IMR-90 (cell line): ENCODE measurements around the gene PIEZO2. TPM values are rescaled to one million over a fixed set of nuclear protein-coding genes. Genes with fewer than 3 reads are reported as not detected.

Experiments used
- ATAC-seq: fragments of 200-7000 bp; cut with Tn5 transposase; 2 replicates; pipeline ENCODE4 v1.9.1; 2020; ENCODE audit warnings: low read depth, mild to moderate bottlenecking, moderate library complexity
- BruUV-seq: library from RNA; stranded (reverse); fragments of 400-500 nt; replicated peaks from 2 replicates; lab custom pipeline; 2021; lab: Mats Ljungman, UMichigan
- CTCF ChIA-PET: fragments of 300-600 bp; formaldehyde crosslinking; extraction: SDS; loops from one replicate; lab custom pipeline; 2021; ENCODE audit warnings: antibody characterized with exemption; lab: Yijun Ruan, JAX
- POLR2A ChIA-PET: fragments of 300-600 bp; sonication (Branson Sonifier 250); formaldehyde crosslinking; loops from one replicate; lab custom pipeline; 2022; ENCODE audit warnings: antibody characterized with exemption; ENCODE audit not compliant: unreplicated experiment; lab: Charles Lee
- DNase-seq: peaks from one replicate; pipeline ENCODE4 v3.0.0; 2013
- H2AFZ ChIP-seq: replicated peaks from 2 replicates; pipeline ENCODE3; 2013; ENCODE audit warnings: low read length, mild to moderate bottlenecking; ENCODE audit not compliant: poor library complexity
- H2AK5ac ChIP-seq: 2 replicates; pipeline ENCODE4 v1.6.1; 2013; ENCODE audit warnings: low read depth, low read length, inconsistent platforms
- H2AK9ac ChIP-seq: replicated peaks from 2 replicates; pipeline ENCODE3; 2013; ENCODE audit warnings: mild to moderate bottlenecking, low read depth, low read length, moderate library complexity; ENCODE audit not compliant: poor library complexity
- H2BK120ac ChIP-seq: 2 replicates; pipeline ENCODE4 v1.6.1; 2013; ENCODE audit warnings: low read depth, low read length, inconsistent platforms
- H2BK15ac ChIP-seq: 3 replicates; pipeline ENCODE4 v1.6.1; 2013; ENCODE audit warnings: low read depth, low read length, inconsistent platforms
- H2BK20ac ChIP-seq: 2 replicates; pipeline ENCODE4 v1.6.1; 2013; ENCODE audit warnings: low read depth, mild to moderate bottlenecking, inconsistent platforms, low read length, moderate library complexity
- H2BK5ac ChIP-seq: 2 replicates; pipeline ENCODE4 v1.6.1; 2013; ENCODE audit warnings: mild to moderate bottlenecking, low read depth, low read length, inconsistent platforms; ENCODE audit not compliant: poor library complexity, severe bottlenecking
- H3K14ac ChIP-seq: replicated peaks from 2 replicates; pipeline ENCODE4 v1.6.1; 2013; ENCODE audit warnings: low read depth, low read length, inconsistent platforms
- H3K18ac ChIP-seq: 2 replicates; pipeline ENCODE4 v1.6.1; 2013; ENCODE audit warnings: low read depth, low read length, control low read depth
- H3K23ac ChIP-seq: 2 replicates; pipeline ENCODE4 v1.6.1; 2013; ENCODE audit warnings: low read depth, low read length, inconsistent platforms
- H3K27ac ChIP-seq: 2 replicates; pipeline ENCODE4 v1.5.1; 2013; ENCODE audit warnings: mild to moderate bottlenecking, control low read depth, low read length; ENCODE audit not compliant: insufficient read depth
- H3K27me3 ChIP-seq: 2 replicates; pipeline ENCODE4 v1.6.1; 2013; ENCODE audit warnings: low read length; ENCODE audit not compliant: control insufficient read depth, insufficient read depth
- H3K36me3 ChIP-seq: 2 replicates; pipeline ENCODE4 v1.6.1; 2013; ENCODE audit warnings: low read length, mixed read lengths; ENCODE audit not compliant: control insufficient read depth, insufficient read depth
- H3K4ac ChIP-seq: 2 replicates; pipeline ENCODE4 v1.6.1; 2013; ENCODE audit warnings: low read depth, low read length, inconsistent platforms
- H3K4me1 ChIP-seq: 2 replicates; pipeline ENCODE4 v1.6.1; 2013; ENCODE audit warnings: low read length, mixed read lengths; ENCODE audit not compliant: control insufficient read depth, insufficient read depth
- H3K4me2 ChIP-seq: 2 replicates; pipeline ENCODE4 v1.6.1; 2013; ENCODE audit warnings: low read depth, mild to moderate bottlenecking, control low read depth, low read length, moderate library complexity
- H3K4me3 ChIP-seq: 2 replicates; pipeline ENCODE4 v1.5.1; 2013; ENCODE audit warnings: low read depth, mild to moderate bottlenecking, control low read depth, low read length, moderate library complexity; ENCODE audit not compliant: insufficient read depth
- H3K56ac ChIP-seq: 2 replicates; pipeline ENCODE4 v1.6.1; 2013; ENCODE audit warnings: low read length, inconsistent platforms; ENCODE audit not compliant: insufficient read depth; ENCODE audit errors: extremely low read depth
- H3K79me1 ChIP-seq, 2 experiments: 2 replicates each; pipeline ENCODE4 v1.6.1; 2013; ENCODE audit warnings: low read length in 2 of 2, inconsistent platforms in 1 of 2, low read depth in 1 of 2
- H3K9ac ChIP-seq: 2 replicates; pipeline ENCODE4 v1.6.1; 2013; ENCODE audit warnings: low read depth, low read length, control low read depth
- H3K9me1 ChIP-seq: 2 replicates; pipeline ENCODE4 v1.6.1; 2013; ENCODE audit warnings: low read length, inconsistent platforms; ENCODE audit not compliant: insufficient read depth
- H3K9me3 ChIP-seq: 2 replicates; pipeline ENCODE4 v1.6.1; 2013; ENCODE audit warnings: low read length; ENCODE audit not compliant: control insufficient read depth, insufficient read depth
- H4K20me1 ChIP-seq: 2 replicates; pipeline ENCODE4 v1.6.1; 2013; ENCODE audit warnings: low read length, inconsistent platforms; ENCODE audit not compliant: insufficient read depth
- H4K5ac ChIP-seq: 2 replicates; pipeline ENCODE4 v1.6.1; 2013; ENCODE audit warnings: mild to moderate bottlenecking, low read depth, low read length, control low read depth
- H4K8ac ChIP-seq, 2 experiments: 2 replicates each; pipeline ENCODE4 v1.6.1; 2013; ENCODE audit warnings: low read depth in 2 of 2, low read length in 2 of 2, control low read depth in 1 of 2, inconsistent platforms in 1 of 2
- H4K91ac ChIP-seq: 2 replicates; pipeline ENCODE4 v1.6.1; 2013; ENCODE audit warnings: low read depth, low read length, inconsistent platforms; ENCODE audit not compliant: insufficient read depth
- CEBPB ChIP-seq: IDR thresholded peaks from 2 replicates; pipeline ENCODE4 v1.6.1; 2012; ENCODE audit warnings: low read depth, low read length, improper control_type of control experiment
- CHD1 ChIP-seq: IDR thresholded peaks from 2 replicates; pipeline ENCODE4 v1.6.1; 2012; ENCODE audit warnings: low read depth, low read length, improper control_type of control experiment
- POLR2A ChIP-seq: IDR thresholded peaks from 2 replicates; pipeline ENCODE4 v1.6.1; 2012; ENCODE audit warnings: mild to moderate bottlenecking, low read depth, low read length
- RAD21 ChIP-seq: IDR thresholded peaks from 2 replicates; pipeline ENCODE4 v1.6.1; 2012; ENCODE audit warnings: low read length, improper control_type of control experiment
- SMC3 ChIP-seq: fragments of 150-350 bp; IDR thresholded peaks from 2 replicates; pipeline ENCODE4 v1.6.1; 2016; ENCODE audit warnings: low read depth, mild to moderate bottlenecking, antibody characterized with exemption, low read length, moderate library complexity
- dilution Hi-C: fragments of 300-500 bp; cut with HindIII; formaldehyde crosslinking; loops from one replicate; pipeline ENCODE4 v1.14.3; 2018; ENCODE audit warnings: low sequenced_read_pairs; ENCODE audit not compliant: unreplicated experiment
- in situ Hi-C: fragments of 300-500 bp; cut with MboI; formaldehyde crosslinking; loops from 3 replicates; pipeline ENCODE4 v1.14.3; 2019; ENCODE audit warnings: low sequenced_read_pairs, inconsistent platforms, mixed read lengths
- intact Hi-C: fragments of 100-400 bp; cut with micrococcal nuclease; formaldehyde crosslinking; loops from 2 replicates; pipeline ENCODE4 v1.10.0; 2022
- polyA plus RNA-seq, 3 experiments: library from polyadenylated mRNA; depleted of rRNA; stranded (reverse); fragments of >200 nt; gene quantifications; 2 replicates each; pipeline ENCODE4 v1.2.3, GENCODE V29; 2012; ENCODE audit warnings: low replicate concordance in 1 of 3
- total RNA-seq: library from RNA; depleted of rRNA; stranded (reverse); fragments of >200 nt; gene quantifications from 2 replicates; pipeline ENCODE4 v1.2.3, GENCODE V29; 2012

PIEZO2 gene
- total and polyA plus RNA-seq, 2 of the 4 experiments (the other 2 are of a cell fraction): 2.4 to 4.1 TPM

GRCh38 chr18:10946058-10946457 is 203.3 kb downstream of the PIEZO2 start:
- Histone ChIP-seq H3K4me3 (no peak overlapping the region), H2BK15ac (no peak overlapping the region), H3K79me1 (no peaks in the 10 kb centered on the region), H4K8ac (no peak overlapping the region), H3K27me3 (no peaks in the 10 kb centered on the region), H2AK5ac (no peak overlapping the region), H4K5ac (no peak overlapping the region), H3K36me3 (no peaks in the 10 kb centered on the region; the same call in 1 of the 2 replicates), H2BK120ac (no peak overlapping the region), H3K9ac (no peak overlapping the region), H3K4me2 (no peak overlapping the region), H4K91ac (no peak overlapping the region), H4K20me1 (no peaks in the 10 kb centered on the region), H2AK9ac (no peak overlapping the region), H3K4me1 (no peaks in the 10 kb centered on the region), H3K4ac (no peak overlapping the region), H3K27ac (no peak overlapping the region), H2BK5ac (no peak overlapping the region), H3K9me1 (no peaks in the 10 kb centered on the region), H3K9me3 (peaks cover 14% of the 10 kb centered on the region), H3K14ac (no peak overlapping the region), H2AFZ (no peak overlapping the region), H3K23ac (no peak overlapping the region), H3K18ac (no peak overlapping the region), H2BK20ac (no peak overlapping the region), H3K56ac (no peak overlapping the region)
- POLR2A ChIA-PET: no interaction called here
- dilution Hi-C loops (no loop called here), intact Hi-C loops (no loop called here), in situ Hi-C loops (no loop called here)
- ATAC-seq (no peak), DNase-seq (no peak)
- TF ChIP-seq SMC3 (no peak), RAD21 (no peak), POLR2A (no peak), CEBPB (no peak), CHD1 (no peak)
- BruUV-seq: no TSS peak
- CTCF ChIA-PET: no interaction called here
